ENCODE results near the gene TTLL11. TPM values are rescaled to one million over a fixed set of nuclear protein-coding genes. Genes with fewer than 3 reads are reported as not detected.
A peak's percentile ranks its signal among the peaks of the same experiment; 100 is the strongest.

Gene TTLL11
- total RNA-seq, 4 donors from 2014 or later, result 9.1 to 14.6 (median 9.7) TPM

DNA sequence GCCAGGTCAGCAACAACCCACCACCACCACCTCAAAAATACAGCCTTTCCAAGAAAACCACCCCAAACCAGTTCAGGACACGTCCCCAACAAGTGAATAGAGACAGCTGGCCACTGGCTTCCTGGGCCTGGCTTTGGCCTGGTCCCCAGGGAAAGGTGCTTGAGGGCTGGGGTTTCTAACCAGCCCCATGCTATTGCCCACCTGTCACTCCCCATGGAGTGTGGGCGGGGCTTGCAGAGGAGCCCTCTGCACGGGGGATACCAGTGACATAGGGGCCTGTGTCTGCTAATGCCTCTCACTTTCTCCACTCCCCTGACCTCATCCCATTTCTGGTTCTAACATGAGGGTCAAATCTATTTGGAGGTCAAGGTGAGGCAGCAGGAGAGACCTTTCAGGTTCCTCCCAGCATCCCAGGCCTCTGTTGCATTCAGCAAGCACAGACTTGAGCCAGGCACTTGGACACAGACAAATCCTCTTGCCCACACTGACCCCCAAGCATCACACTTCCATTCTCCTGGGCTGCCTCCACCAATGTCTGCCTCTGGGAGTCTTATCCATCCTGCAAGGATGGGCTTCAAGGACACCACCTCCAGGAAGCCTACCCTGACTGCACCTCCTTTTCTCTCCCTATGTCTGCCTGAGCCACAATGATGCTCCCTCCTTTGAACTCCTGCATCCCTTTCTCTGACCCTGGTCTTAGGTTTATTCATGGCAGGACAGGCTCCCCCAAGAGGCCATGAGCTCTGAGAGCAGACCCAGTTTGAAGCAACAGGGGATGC is 16.1 kb upstream of the TTLL11 start:
- no peak overlapping the region for H3K4me3 ChIP-seq (ENCODE audit: low read depth, poor library complexity, severe bottlenecking)
- WGBS, 2 donors, result 86 to 87% methylated on average over 3 of the region's 3 CpGs
- no peak for DNase-seq (ENCODE audit: low spot score in 2 of 2)
- intact Hi-C loops (cut with DNase I; ENCODE audit: low total_unique reads), result no loop called here
- TF ChIP-seq, protein P1, sequence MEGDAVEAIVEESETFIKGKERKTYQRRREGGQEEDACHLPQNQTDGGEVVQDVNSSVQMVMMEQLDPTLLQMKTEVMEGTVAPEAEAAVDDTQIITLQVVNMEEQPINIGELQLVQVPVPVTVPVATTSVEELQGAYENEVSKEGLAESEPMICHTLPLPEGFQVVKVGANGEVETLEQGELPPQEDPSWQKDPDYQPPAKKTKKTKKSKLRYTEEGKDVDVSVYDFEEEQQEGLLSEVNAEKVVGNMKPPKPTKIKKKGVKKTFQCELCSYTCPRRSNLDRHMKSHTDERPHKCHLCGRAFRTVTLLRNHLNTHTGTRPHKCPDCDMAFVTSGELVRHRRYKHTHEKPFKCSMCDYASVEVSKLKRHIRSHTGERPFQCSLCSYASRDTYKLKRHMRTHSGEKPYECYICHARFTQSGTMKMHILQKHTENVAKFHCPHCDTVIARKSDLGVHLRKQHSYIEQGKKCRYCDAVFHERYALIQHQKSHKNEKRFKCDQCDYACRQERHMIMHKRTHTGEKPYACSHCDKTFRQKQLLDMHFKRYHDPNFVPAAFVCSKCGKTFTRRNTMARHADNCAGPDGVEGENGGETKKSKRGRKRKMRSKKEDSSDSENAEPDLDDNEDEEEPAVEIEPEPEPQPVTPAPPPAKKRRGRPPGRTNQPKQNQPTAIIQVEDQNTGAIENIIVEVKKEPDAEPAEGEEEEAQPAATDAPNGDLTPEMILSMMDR (IDR thresholded peaks at IDR 0.05), result no peak
- no peak for TF ChIP-seq POLR2A (IDR thresholded peaks at IDR 0.05)

DNA sequence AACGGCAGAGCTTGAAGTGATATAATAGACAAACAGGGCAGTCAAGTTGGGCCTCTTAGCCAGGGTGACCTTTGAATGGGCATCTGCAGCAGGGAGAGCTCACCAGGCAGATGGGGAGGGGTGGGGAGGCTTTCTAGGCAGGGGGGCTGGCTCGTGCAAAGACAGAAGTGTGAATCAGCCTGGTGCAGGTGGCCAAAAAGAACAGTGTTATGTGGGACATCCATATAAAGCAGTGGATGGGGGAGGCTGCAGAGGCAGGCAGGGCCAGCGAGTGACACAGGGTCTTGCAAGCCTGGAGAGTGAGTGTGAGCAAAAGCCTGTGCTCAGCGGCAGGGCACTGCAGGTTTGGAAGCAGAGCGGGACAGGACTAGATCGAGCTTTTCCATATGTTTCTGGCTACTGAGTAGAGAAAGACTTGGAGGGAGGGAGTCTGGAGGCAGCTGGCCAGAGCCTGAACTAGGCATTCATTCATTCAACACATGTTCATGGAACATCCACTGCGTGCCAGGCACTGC is 14.2 kb upstream of the TTLL11 start:
- 68 to 76% methylated on average over 7 of the region's 7 CpGs for WGBS, 2 donors
- intact Hi-C loops (cut with DNase I; ENCODE audit: low total_unique reads), result no loop called here

DNA sequence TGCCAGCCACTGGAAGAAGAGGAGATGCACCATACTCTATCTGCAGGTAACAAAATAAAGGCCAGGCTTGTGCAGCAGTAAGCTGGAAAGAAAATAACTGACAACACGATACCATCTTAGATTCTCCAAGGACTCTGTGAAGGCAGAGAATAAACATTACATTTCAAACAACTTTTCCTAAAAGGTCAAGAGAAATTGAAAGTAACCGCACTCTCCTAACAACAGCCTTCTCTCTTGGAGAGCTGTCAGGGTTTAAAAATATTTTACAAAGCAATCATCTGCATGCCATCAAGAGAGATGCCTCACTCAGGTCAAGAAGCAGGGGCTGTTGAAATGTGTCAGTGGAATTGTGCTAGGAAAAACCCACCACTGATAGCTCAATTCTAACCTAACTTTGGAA is 13.5 kb upstream of the TTLL11 start:
- no peak overlapping the region for H3K4me3 ChIP-seq (ENCODE audit: low read depth, poor library complexity, severe bottlenecking)
- DNase-seq (ENCODE audit: low spot score in 2 of 2), result no peak
- intact Hi-C loops (cut with DNase I; ENCODE audit: low total_unique reads), result no loop called here
- TF ChIP-seq POLR2A (IDR thresholded peaks at IDR 0.05), result no peak
- TF ChIP-seq, protein P1 (IDR thresholded peaks at IDR 0.05), result no peak
- WGBS, 2 donors, result 44 to 78% methylated on average over 2 of the region's 2 CpGs

More for the DNA sequence above, 14.2 kb upstream of the TTLL11 start:
- no peak overlapping the region for H3K4me3 ChIP-seq (ENCODE audit: low read depth, poor library complexity, severe bottlenecking)
- DNase-seq (ENCODE audit: low spot score in 2 of 2), result no peak
- no peak for TF ChIP-seq POLR2A (IDR thresholded peaks at IDR 0.05)
- TF ChIP-seq, protein P1 (IDR thresholded peaks at IDR 0.05), result no peak

DNA sequence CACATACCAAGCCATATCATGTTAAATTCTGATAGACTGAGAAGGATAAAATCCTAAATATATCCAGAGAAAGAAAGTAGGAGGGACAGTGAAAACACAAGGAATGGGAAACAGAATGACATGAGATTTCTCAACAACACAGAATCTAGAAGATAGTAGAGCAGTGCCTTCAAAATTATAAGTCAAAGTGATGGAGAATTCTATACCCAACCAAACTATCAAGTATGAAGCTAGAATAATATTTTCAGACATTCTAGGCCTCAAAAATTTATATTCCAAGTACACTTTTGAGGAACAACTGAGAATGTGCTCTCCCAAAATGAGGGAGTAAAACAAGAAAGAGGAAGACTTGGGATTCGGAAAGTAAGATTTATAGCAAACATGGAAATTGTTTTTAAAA is 10.9 kb upstream of the TTLL11 start:
- 95 to 96% methylated on average over 1 of the region's 1 CpG for WGBS, 2 donors
- no peak for TF ChIP-seq POLR2A (IDR thresholded peaks at IDR 0.05)
- TF ChIP-seq, protein P1 (IDR thresholded peaks at IDR 0.05), result no peak
- no peak overlapping the region for H3K4me3 ChIP-seq (ENCODE audit: low read depth, poor library complexity, severe bottlenecking)
- intact Hi-C loops (cut with DNase I; ENCODE audit: low total_unique reads), result no loop called here
- no peak for DNase-seq (ENCODE audit: low spot score in 2 of 2)

DNA sequence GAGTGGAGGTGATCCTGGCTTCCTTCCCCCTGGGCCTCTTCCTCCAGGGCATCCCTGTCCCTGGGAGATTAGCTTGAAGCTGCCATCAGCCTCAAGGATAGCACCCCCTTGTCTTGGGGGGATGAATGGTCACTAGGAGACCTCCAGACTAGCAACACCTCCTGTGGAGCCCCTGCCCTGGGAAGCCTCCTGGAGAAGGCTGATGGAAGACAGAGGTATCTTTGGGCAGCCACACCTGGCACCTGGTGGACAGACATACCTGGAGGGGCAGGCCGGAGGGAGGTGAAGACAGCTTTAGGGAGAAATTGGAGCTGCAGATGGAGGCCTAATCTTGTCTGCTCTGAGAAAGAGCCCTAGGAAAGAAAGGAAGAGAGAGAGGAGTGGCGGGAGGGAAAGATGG is 9.0 kb upstream of the TTLL11 start:
- no peak overlapping the region for H3K4me3 ChIP-seq (ENCODE audit: low read depth, poor library complexity, severe bottlenecking)
- TF ChIP-seq POLR2A (IDR thresholded peaks at IDR 0.05), result no peak
- TF ChIP-seq, protein P1 (IDR thresholded peaks at IDR 0.05), result no peak
- intact Hi-C loops (cut with DNase I; ENCODE audit: low total_unique reads), result no loop called here
- 94 to 100% methylated on average over 2 of the region's 2 CpGs for WGBS, 2 donors
- DNase-seq (ENCODE audit: low spot score in 2 of 2), result peak in 1 of 2 donors; percentile 72
